ENCODE data around the gene CDC23. TPM values are rescaled to one million over a fixed set of nuclear protein-coding genes. Genes with fewer than 3 reads are reported as not detected.
A peak's percentile ranks its signal among the peaks of the same experiment; 100 is the strongest.

Gene CDC23
- total RNA-seq, 1 donor from 2014 or later: 34.2 TPM

DNA sequence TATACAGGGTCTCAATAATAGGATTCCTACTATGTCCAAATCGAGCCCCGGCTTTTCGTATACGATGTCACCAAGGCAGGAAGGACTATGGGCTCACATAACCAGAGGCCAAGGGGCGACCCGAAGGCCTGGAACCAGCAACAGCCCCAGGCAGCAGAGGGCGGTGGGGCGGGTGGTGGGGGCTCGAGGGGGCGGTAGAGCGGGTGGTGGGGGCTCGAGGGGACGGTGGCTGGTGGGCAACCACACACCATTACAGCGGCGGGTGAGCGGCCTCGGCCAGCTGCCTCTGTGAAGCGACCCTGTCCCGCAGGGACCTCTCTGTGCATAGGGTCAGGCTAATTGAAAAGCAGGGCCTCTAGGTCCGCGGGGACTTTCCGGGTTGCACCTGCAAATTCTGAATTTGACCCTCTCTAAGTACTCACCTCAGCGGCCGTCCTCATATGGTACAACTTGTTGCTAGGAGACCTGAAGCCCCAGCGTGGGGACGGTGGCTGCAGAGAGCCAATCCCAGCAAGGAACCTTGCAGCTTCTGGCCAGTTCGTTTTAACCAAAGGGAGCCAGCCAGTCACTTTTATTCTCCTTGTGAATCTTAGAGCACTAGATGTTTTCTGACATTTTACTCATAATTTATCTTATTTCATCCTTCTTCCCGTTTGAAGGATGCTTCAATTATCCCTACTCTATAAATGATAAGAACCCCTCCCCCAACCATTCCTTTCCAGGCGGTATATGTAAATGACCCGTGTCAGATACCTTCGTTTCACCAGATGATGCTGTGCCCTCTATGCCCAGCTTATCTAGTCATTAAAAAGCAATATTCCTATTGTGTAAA is 74.0 kb downstream of the CDC23 start, which contains the start of gene NME5:
NME5 (minus strand) TSS at position 480 of the 832 bp plus-strand sequence. CDS start 648 bp downstream, outside the sequence.
- TF ChIP-seq, protein P1, sequence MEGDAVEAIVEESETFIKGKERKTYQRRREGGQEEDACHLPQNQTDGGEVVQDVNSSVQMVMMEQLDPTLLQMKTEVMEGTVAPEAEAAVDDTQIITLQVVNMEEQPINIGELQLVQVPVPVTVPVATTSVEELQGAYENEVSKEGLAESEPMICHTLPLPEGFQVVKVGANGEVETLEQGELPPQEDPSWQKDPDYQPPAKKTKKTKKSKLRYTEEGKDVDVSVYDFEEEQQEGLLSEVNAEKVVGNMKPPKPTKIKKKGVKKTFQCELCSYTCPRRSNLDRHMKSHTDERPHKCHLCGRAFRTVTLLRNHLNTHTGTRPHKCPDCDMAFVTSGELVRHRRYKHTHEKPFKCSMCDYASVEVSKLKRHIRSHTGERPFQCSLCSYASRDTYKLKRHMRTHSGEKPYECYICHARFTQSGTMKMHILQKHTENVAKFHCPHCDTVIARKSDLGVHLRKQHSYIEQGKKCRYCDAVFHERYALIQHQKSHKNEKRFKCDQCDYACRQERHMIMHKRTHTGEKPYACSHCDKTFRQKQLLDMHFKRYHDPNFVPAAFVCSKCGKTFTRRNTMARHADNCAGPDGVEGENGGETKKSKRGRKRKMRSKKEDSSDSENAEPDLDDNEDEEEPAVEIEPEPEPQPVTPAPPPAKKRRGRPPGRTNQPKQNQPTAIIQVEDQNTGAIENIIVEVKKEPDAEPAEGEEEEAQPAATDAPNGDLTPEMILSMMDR (IDR thresholded peaks at IDR 0.05; ENCODE audit: insufficient read depth, low read depth, low read length): no peak
- TF ChIP-seq EZH2 (IDR thresholded peaks at IDR 0.05; ENCODE audit: insufficient read depth, low read length): no peak
- no peaks in the 10 kb centered on the region for H3K27me3 Mint-ChIP-seq (ENCODE audit: low read depth, unreplicated experiment)
- FAIRE-seq (no peak), DNase-seq (ENCODE audit: low read depth) (peak; percentile 71)
- H3K9me3 Mint-ChIP-seq (ENCODE audit: unreplicated experiment): no peaks in the 10 kb centered on the region
- H3K4me3 Mint-ChIP-seq (ENCODE audit: unreplicated experiment): peak within 1 kb of the TSS; percentile 87
- no peak within 1 kb of the TSS for H3K27ac Mint-ChIP-seq (ENCODE audit: unreplicated experiment)
- no peaks in the 10 kb centered on the region for H3K36me3 ChIP-seq (ENCODE audit: insufficient read depth, low read length)
- peaks cover 4% of the 10 kb centered on the region for H3K4me1 ChIP-seq (ENCODE audit: insufficient read depth, low read length)
- H2AFZ ChIP-seq (ENCODE audit: low read depth, low read length): peak within 1 kb of the TSS; percentile 46
- H4K20me1 ChIP-seq (ENCODE audit: insufficient read depth, low read length): no peaks in the 10 kb centered on the region
- peak within 1 kb of the TSS; percentile 29 for H3K9ac ChIP-seq (ENCODE audit: low read length)
- peak within 1 kb of the TSS; percentile 59 for H3K4me3 ChIP-seq (ENCODE audit: insufficient read depth, low read depth, low read length)
- H3K4me1 Mint-ChIP-seq (ENCODE audit: low read depth, unreplicated experiment): no peaks in the 10 kb centered on the region
- H3K27ac ChIP-seq (ENCODE audit: low read depth, low read length): no peak within 1 kb of the TSS
- H3K79me2 ChIP-seq (ENCODE audit: insufficient read depth, low read length): no peaks in the 10 kb centered on the region
- peak within 1 kb of the TSS; percentile 83 for H3K4me2 ChIP-seq (ENCODE audit: low read length)
- no peaks in the 10 kb centered on the region for H3K36me3 Mint-ChIP-seq (ENCODE audit: low read depth, unreplicated experiment)
- no peaks in the 10 kb centered on the region for H3K27me3 ChIP-seq (ENCODE audit: insufficient read depth, low read length)
- no peaks in the 10 kb centered on the region for H3K9me3 ChIP-seq (ENCODE audit: insufficient read depth, low read depth, low read length)

Other genes starting within 250 kb of the CDC23 start
- 25.3 and 32.0 TPM in 2 replicates for gene FAM13B, start 180.2 kb downstream of the CDC23 start, total RNA-seq
- not detected in 2 replicates for gene WNT8A, start 129.3 kb downstream of the CDC23 start, total RNA-seq
- gene NME5, start 73.9 kb downstream of the CDC23 start, total RNA-seq: 2.9 and 3.2 TPM in 2 replicates
- 33.1 and 35.0 TPM in 2 replicates for gene BRD8, start 34.7 kb downstream of the CDC23 start, total RNA-seq
- 2.7 and 4.7 TPM in 2 replicates for gene KIF20A, start 34.2 kb downstream of the CDC23 start, total RNA-seq
- gene GFRA3, start 61.3 kb upstream of the CDC23 start, total RNA-seq: 0.16 TPM in 1 of 2 replicates, not detected in the other
- 1.6 and 1.7 TPM in 2 replicates for gene CDC25C, start 118.5 kb upstream of the CDC23 start, total RNA-seq
- gene FAM53C, start 124.9 kb upstream of the CDC23 start, total RNA-seq: 43.8 and 46.6 TPM in 2 replicates
- 46.6 and 48.6 TPM in 2 replicates for gene KDM3B, start 139.4 kb upstream of the CDC23 start, total RNA-seq
- gene REEP2, start 225.7 kb upstream of the CDC23 start, total RNA-seq: 16.0 and 17.2 TPM in 2 replicates

Data from astrocyte (in vitro differentiated cells and primary cell).